Measurements from ENCODE around the gene KLRF2. TPM values are rescaled to one million over a fixed set of nuclear protein-coding genes. Genes with fewer than 3 reads are reported as not detected.

Gene KLRF2
- total RNA-seq, 1 experiment from 2014 or later = not detected

DNA sequence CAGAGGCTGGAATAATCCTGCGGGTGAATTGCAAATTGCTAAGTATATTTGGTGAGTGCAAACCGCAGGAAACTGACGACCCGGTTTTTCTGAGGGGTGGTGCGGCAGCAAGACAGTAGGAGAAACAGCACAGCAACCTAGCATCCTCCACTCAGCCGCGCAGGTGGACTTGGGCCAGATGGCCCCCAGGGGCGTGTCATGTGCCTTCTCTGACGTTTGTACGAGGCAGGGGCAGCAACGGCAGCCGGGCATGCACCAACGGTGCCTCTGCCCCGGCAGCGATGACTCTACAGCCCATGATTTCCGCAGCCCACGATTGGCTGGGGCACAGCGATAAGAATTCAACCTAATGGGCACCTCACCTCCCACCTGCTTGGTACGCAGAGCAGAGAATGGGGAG lies 62.0 kb downstream of the KLRF2 start:
- no peak overlapping the region for H3K4ac ChIP-seq (ENCODE audit: low read depth, low read length)
- Mint-ChIP-seq H3K36me3 (ENCODE audit: insufficient read depth in 1 of 3, low read depth in 3 of 3) (no peaks in the 10 kb centered on the region; a peak in 1 of 7 replicates), H3K27me3 (ENCODE audit: low read depth) (no peaks in the 10 kb centered on the region), H3K27ac (peak overlapping the region in 1 of 3 experiments; percentile 32; a peak in 1 of 7 replicates), H3K4me1 (peaks cover 3 to 5% of the 10 kb centered on the region in 2 experiments; a peak in 3 of 4 replicates), H3K4me3 (no peak overlapping the region), H3K9me3 (0 out of 5 replicates have a peak, but pooled peaks cover 0 to 1% of the 10 kb centered on the region in 2 experiments)
- no peaks in the 10 kb centered on the region for H3K79me2 ChIP-seq (ENCODE audit: insufficient read depth, low read length)
- no peaks in the 10 kb centered on the region for H3K23me2 ChIP-seq (ENCODE audit: insufficient read length, low read depth, low read length, poor library complexity, severe bottlenecking)
- H4K20me1 ChIP-seq (ENCODE audit: control insufficient read depth, insufficient read depth, insufficient read length) = no peaks in the 10 kb centered on the region
- no peaks in the 10 kb centered on the region for H3K79me1 ChIP-seq (ENCODE audit: insufficient read depth, low read depth, low read length, poor library complexity, severe bottlenecking)
- no peak overlapping the region for H4K5ac ChIP-seq (ENCODE audit: insufficient read length, low read depth, low read length)
- TF ChIP-seq, protein P1, sequence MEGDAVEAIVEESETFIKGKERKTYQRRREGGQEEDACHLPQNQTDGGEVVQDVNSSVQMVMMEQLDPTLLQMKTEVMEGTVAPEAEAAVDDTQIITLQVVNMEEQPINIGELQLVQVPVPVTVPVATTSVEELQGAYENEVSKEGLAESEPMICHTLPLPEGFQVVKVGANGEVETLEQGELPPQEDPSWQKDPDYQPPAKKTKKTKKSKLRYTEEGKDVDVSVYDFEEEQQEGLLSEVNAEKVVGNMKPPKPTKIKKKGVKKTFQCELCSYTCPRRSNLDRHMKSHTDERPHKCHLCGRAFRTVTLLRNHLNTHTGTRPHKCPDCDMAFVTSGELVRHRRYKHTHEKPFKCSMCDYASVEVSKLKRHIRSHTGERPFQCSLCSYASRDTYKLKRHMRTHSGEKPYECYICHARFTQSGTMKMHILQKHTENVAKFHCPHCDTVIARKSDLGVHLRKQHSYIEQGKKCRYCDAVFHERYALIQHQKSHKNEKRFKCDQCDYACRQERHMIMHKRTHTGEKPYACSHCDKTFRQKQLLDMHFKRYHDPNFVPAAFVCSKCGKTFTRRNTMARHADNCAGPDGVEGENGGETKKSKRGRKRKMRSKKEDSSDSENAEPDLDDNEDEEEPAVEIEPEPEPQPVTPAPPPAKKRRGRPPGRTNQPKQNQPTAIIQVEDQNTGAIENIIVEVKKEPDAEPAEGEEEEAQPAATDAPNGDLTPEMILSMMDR (conservative IDR thresholded peaks at IDR 0.05) = no peak
- H3K14ac ChIP-seq (ENCODE audit: insufficient read depth, low read length) = no peak overlapping the region
- no peak overlapping the region for H3K4me2 ChIP-seq (ENCODE audit: insufficient read depth, insufficient read length, low read length)
- H2BK120ac ChIP-seq (ENCODE audit: low read depth, low read length, poor library complexity, severe bottlenecking) = no peak overlapping the region
- H3K56ac ChIP-seq (ENCODE audit: insufficient read length, low read depth, low read length) = no peak overlapping the region
- no peak overlapping the region for H2AK5ac ChIP-seq (ENCODE audit: insufficient read length, low read length)
- H3T11ph ChIP-seq (ENCODE audit: low read length) = no peak overlapping the region
- WGBS (ENCODE audit: extremely low coverage, insufficient read length, low lambda C conversion rate) = no CpG with 5 or more reads among the region's 19 CpGs
- no peak overlapping the region for H3K23ac ChIP-seq (ENCODE audit: insufficient read length, low read depth, low read length)
- H2AFZ ChIP-seq (ENCODE audit: low read length) = no peak overlapping the region
- no peak overlapping the region for H3K9ac ChIP-seq (ENCODE audit: extremely low read depth, insufficient read length, low read length)
- no peaks in the 10 kb centered on the region for H3K9me3 ChIP-seq (ENCODE audit: control insufficient read depth, low read depth, low read length)
- no peak overlapping the region for H2BK20ac ChIP-seq (ENCODE audit: low read depth, low read length, poor library complexity, severe bottlenecking)
- peak; percentile 45 for DNase-seq
- no peaks in the 10 kb centered on the region for H3K27me3 ChIP-seq (ENCODE audit: insufficient read depth, low read length)
- no peak overlapping the region for H4K91ac ChIP-seq (ENCODE audit: insufficient read length, low read depth, low read length)
- H2BK12ac ChIP-seq (ENCODE audit: insufficient read length, low read depth, low read length) = no peak overlapping the region
- H4K8ac ChIP-seq (replicated peaks; ENCODE audit: insufficient read length, low read depth, low read length) = no peak overlapping the region
- H3K4me1 ChIP-seq (ENCODE audit: insufficient read depth, low read length) = no peaks in the 10 kb centered on the region
- H2BK5ac ChIP-seq (ENCODE audit: insufficient read length, low read length) = no peak overlapping the region
- H3K18ac ChIP-seq (ENCODE audit: insufficient read length, low read depth, low read length) = no peak overlapping the region
- no peak overlapping the region for H3K27ac ChIP-seq (ENCODE audit: insufficient read length, low read depth, low read length)
- H2BK15ac ChIP-seq (ENCODE audit: low read depth, low read length) = no peak overlapping the region

Data from H9 (cell line).